Measurements from ENCODE around the gene CAV2. TPM values are rescaled to one million over a fixed set of nuclear protein-coding genes. Genes with fewer than 3 reads are reported as not detected.

Gene CAV2
- total RNA-seq, 1 donor from 2014 or later, result 131 TPM

GRCh38 chr7:116495736-116496135 lies 3.8 kb upstream of the CAV2 start:
- DNase-seq (ENCODE audit: low read depth), result no peak

- DNase-seq (ENCODE audit: low read depth), result no peak
Observed at GRCh38 chr7:116496653-116497052, 2.9 kb upstream of the CAV2 start.

GRCh38 chr7:116497708-116498107 lies 1.8 kb upstream of the CAV2 start:
- DNase-seq (ENCODE audit: low read depth), result no peak

- DNase-seq (ENCODE audit: low read depth), result peak; percentile 60
Observed at GRCh38 chr7:116500078-116500853, 728 bp downstream of the CAV2 start.

GRCh38 chr7:116501425-116502167 lies 2.1 kb downstream of the CAV2 start:
- DNase-seq (ENCODE audit: low read depth), result peak; percentile 51

- no peak for DNase-seq (ENCODE audit: low read depth)
Observed at GRCh38 chr7:116502201-116503096, 2.9 kb downstream of the CAV2 start.

GRCh38 chr7:116503835-116504234 lies 4.3 kb downstream of the CAV2 start:
- DNase-seq (ENCODE audit: low read depth), result no peak

- no peak for DNase-seq (ENCODE audit: low read depth)
Observed at GRCh38 chr7:116505278-116505677, 5.7 kb downstream of the CAV2 start.

GRCh38 chr7:116505823-116506222 lies 6.3 kb downstream of the CAV2 start:
- DNase-seq (ENCODE audit: low read depth), result no peak

GRCh38 chr7:116509982-116510579 lies 10.5 kb downstream of the CAV2 start:
- DNase-seq (ENCODE audit: low read depth), result no peak

GRCh38 chr7:116510795-116511194 lies 11.3 kb downstream of the CAV2 start:
- DNase-seq (ENCODE audit: low read depth), result no peak

- DNase-seq (ENCODE audit: low read depth), result peak; percentile 90
Observed at GRCh38 chr7:116511552-116512519, 12.3 kb downstream of the CAV2 start.

GRCh38 chr7:116512520-116513188 lies 13.1 kb downstream of the CAV2 start:
- DNase-seq (ENCODE audit: low read depth), result peak; percentile 64

- DNase-seq (ENCODE audit: low read depth), result no peak
Observed at GRCh38 chr7:116515584-116515983, 16.0 kb downstream of the CAV2 start.

GRCh38 chr7:116516324-116516723 lies 16.8 kb downstream of the CAV2 start:
- DNase-seq (ENCODE audit: low read depth), result no peak

GRCh38 chr7:116517626-116518025 lies 18.1 kb downstream of the CAV2 start:
- DNase-seq (ENCODE audit: low read depth), result no peak

GRCh38 chr7:116518961-116519360 lies 19.4 kb downstream of the CAV2 start:
- no peak for DNase-seq (ENCODE audit: low read depth)

- no peak for DNase-seq (ENCODE audit: low read depth)
Observed at GRCh38 chr7:116521046-116521664, 21.6 kb downstream of the CAV2 start.

GRCh38 chr7:116522247-116522646 lies 22.7 kb downstream of the CAV2 start:
- peak; percentile 80 for DNase-seq (ENCODE audit: low read depth)

Measured in myocyte (in vitro differentiated cells).